ENCODE results near the gene DUSP22.
A peak's percentile ranks its signal among the peaks of the same experiment; 100 is the strongest.

Gene DUSP22

DNA sequence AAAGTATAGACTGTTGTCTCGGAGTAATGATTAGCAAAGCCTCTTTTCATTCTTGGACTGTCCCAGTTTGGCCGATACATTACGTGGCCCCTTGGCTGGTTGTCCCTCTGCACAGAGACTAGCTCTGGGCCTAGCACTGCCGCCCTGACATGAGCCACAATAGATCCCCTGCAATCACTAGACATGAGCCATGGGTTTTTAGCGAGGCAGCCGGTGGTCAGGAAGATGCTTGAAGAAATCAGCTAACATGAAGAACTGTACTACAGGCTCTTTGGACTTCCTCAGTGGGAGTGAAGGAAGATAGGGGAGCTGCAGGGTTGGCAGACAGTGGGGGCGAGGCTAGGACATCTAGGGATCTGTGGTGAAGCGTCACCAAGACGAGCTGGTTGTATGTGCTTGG lies 11.0 kb downstream of the DUSP22 start:
- Histone ChIP-seq H3K4me3 (ENCODE audit: insufficient read depth in 1 of 2, low read depth in 1 of 2, low read length in 2 of 2) (no peak overlapping the region), H3K9me3 (ENCODE audit: control insufficient read depth, low read length) (no peaks in the 10 kb centered on the region), H3K4me1 (ENCODE audit: control insufficient read depth, insufficient read depth, low read depth, low read length) (peaks cover 17% of the 10 kb centered on the region), H3K36me3 (ENCODE audit: control insufficient read depth in 1 of 2, insufficient read depth in 2 of 2, low read depth in 1 of 2, low read length in 2 of 2) (peaks cover 7 to 12% of the 10 kb centered on the region in 2 experiments), H3K27ac (ENCODE audit: low read length, poor library complexity, severe bottlenecking) (no peak overlapping the region), H3K27me3 (ENCODE audit: control insufficient read depth in 1 of 2, insufficient read depth in 1 of 2, low read length in 2 of 2) (no peaks in the 10 kb centered on the region), H2BK120ac (ENCODE audit: low read depth, low read length) (no peak overlapping the region), H4K91ac (ENCODE audit: low read length) (no peak overlapping the region), H3K14ac (ENCODE audit: low read length in 2 of 2) (no peak overlapping the region), H4K8ac (ENCODE audit: low read length) (no peak overlapping the region), H2AK5ac (ENCODE audit: low read length, severe bottlenecking) (no peak overlapping the region), H2AFZ (ENCODE audit: low read depth, low read length) (no peak overlapping the region), H2BK5ac (ENCODE audit: low read depth, low read length, poor library complexity, severe bottlenecking) (no peak overlapping the region), H3K23ac (ENCODE audit: low read length in 2 of 2) (no peak overlapping the region), H3K4ac (ENCODE audit: low read depth in 1 of 2, low read length in 2 of 2) (no peak overlapping the region), H3K79me1 (replicated peaks; ENCODE audit: low read length, poor library complexity, severe bottlenecking) (peaks cover 46% of the 10 kb centered on the region), H3K4me2 (ENCODE audit: low read length, poor library complexity, severe bottlenecking) (no peak overlapping the region), H3K18ac (ENCODE audit: low read depth in 1 of 2, low read length in 2 of 2) (no peak overlapping the region), H2BK15ac (ENCODE audit: low read depth, poor library complexity, severe bottlenecking) (no peak overlapping the region), H3K9ac (ENCODE audit: low read length) (no peak overlapping the region), H2BK12ac (ENCODE audit: low read length in 2 of 2) (no peak overlapping the region)
- 91% methylated on average over 9 of the region's 9 CpGs for WGBS
- no peak for DNase-seq

DNA sequence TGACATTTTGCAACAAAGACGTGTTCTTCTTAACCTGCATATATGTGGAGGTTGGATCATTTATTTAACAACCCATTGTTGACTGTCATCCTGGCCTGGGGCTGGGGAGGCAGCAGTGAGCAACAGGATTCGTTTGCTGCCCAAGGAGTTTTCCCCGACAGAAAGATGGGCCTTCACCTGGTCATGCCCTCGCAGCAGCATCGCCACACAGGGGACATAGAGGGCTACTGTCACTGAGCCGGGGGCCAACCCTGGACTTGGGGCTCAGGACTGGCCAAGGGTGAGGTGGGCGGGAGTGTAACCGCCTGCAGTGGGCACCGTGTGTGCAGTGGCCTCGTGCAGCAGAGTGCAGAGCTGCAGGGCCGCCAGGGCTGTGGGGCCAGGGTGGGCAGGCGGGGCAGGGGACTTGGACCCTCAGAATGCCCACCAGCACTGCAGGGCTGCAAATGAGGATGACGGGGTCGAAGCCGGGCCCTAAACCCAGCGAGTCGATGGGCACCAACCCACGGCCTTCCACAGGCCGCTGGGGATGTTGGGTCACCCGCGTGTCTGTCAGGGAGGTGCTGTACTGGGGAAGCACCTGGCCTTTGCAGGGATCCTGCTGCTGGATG lies 11.8 kb downstream of the DUSP22 start:
- H4K8ac ChIP-seq (ENCODE audit: low read length), result no peak overlapping the region
- no peak overlapping the region for H2BK15ac ChIP-seq (ENCODE audit: low read depth, poor library complexity, severe bottlenecking)
- H3K4me3 ChIP-seq (ENCODE audit: insufficient read depth in 1 of 2, low read depth in 1 of 2, low read length in 2 of 2), result no peak overlapping the region
- no peak overlapping the region for H2BK12ac ChIP-seq (ENCODE audit: low read length in 2 of 2)
- peaks cover 19% of the 10 kb centered on the region for H3K4me1 ChIP-seq (ENCODE audit: control insufficient read depth, insufficient read depth, low read depth, low read length)
- no peaks in the 10 kb centered on the region for H3K9me3 ChIP-seq (ENCODE audit: control insufficient read depth, low read length)
- WGBS, result 91% methylated on average over 21 of the region's 21 CpGs
- H2BK5ac ChIP-seq (ENCODE audit: low read depth, low read length, poor library complexity, severe bottlenecking), result no peak overlapping the region
- H4K91ac ChIP-seq (ENCODE audit: low read length), result no peak overlapping the region
- no peak overlapping the region for H3K4ac ChIP-seq (ENCODE audit: low read depth in 1 of 2, low read length in 2 of 2)
- peaks cover 50% of the 10 kb centered on the region for H3K79me1 ChIP-seq (replicated peaks; ENCODE audit: low read length, poor library complexity, severe bottlenecking)
- no peak overlapping the region for H3K27ac ChIP-seq (ENCODE audit: low read length, poor library complexity, severe bottlenecking)
- H2AK5ac ChIP-seq (ENCODE audit: low read length, severe bottlenecking), result no peak overlapping the region
- no peak overlapping the region for H2AFZ ChIP-seq (ENCODE audit: low read depth, low read length)
- peaks cover 7 to 12% of the 10 kb centered on the region in 2 experiments for H3K36me3 ChIP-seq (ENCODE audit: control insufficient read depth in 1 of 2, insufficient read depth in 2 of 2, low read depth in 1 of 2, low read length in 2 of 2)
- H3K4me2 ChIP-seq (ENCODE audit: low read length, poor library complexity, severe bottlenecking), result no peak overlapping the region
- H2BK120ac ChIP-seq (ENCODE audit: low read depth, low read length), result no peak overlapping the region
- no peak overlapping the region for H3K23ac ChIP-seq (ENCODE audit: low read length in 2 of 2)
- H3K9ac ChIP-seq (ENCODE audit: low read length), result no peak overlapping the region
- no peak overlapping the region for H3K18ac ChIP-seq (ENCODE audit: low read depth in 1 of 2, low read length in 2 of 2)
- DNase-seq, result no peak
- H3K14ac ChIP-seq (ENCODE audit: low read length in 2 of 2), result no peak overlapping the region
- no peaks in the 10 kb centered on the region for H3K27me3 ChIP-seq (ENCODE audit: control insufficient read depth in 1 of 2, insufficient read depth in 1 of 2, low read length in 2 of 2)

DNA sequence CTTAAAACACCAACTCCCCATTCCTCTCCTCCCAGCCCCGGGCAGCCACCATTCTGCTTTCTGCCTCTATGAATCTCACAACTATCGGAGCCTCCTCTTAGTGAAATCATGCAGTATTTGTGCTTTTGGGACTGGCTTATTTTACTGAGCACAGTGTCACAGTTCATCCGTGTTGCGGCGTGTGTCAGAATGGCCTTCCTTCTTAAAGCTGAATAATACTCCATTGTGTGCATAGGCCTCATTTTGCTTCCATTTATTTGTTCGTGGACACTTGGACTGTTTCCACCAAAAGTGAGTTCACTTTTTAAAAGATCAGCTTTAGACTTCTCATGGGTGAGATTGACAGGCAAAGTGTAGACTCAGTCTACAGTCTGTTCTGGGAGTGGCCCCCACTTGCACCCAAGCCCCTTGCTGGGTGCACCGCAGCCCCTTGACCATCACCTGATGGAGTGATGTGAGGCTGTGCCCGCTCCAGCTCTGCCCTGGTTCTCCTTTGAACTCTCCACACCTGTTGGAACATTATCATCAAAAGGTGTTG lies 12.6 kb downstream of the DUSP22 start:
- H3K18ac ChIP-seq (ENCODE audit: low read depth in 1 of 2, low read length in 2 of 2), result no peak overlapping the region
- peaks cover 47% of the 10 kb centered on the region for H3K79me1 ChIP-seq (replicated peaks; ENCODE audit: low read length, poor library complexity, severe bottlenecking)
- no peak overlapping the region for H2BK120ac ChIP-seq (ENCODE audit: low read depth, low read length)
- no peak overlapping the region for H3K23ac ChIP-seq (ENCODE audit: low read length in 2 of 2)
- no peak overlapping the region for H2AFZ ChIP-seq (ENCODE audit: low read depth, low read length)
- H2BK12ac ChIP-seq (ENCODE audit: low read length in 2 of 2), result no peak overlapping the region
- 79% methylated on average over 8 of the region's 8 CpGs for WGBS
- peaks cover 19% of the 10 kb centered on the region for H3K4me1 ChIP-seq (ENCODE audit: control insufficient read depth, insufficient read depth, low read depth, low read length)
- no peaks in the 10 kb centered on the region for H3K9me3 ChIP-seq (ENCODE audit: control insufficient read depth, low read length)
- no peak overlapping the region for H3K27ac ChIP-seq (ENCODE audit: low read length, poor library complexity, severe bottlenecking)
- no peak overlapping the region for H3K4ac ChIP-seq (ENCODE audit: low read depth in 1 of 2, low read length in 2 of 2)
- peaks cover 7 to 12% of the 10 kb centered on the region in 2 experiments for H3K36me3 ChIP-seq (ENCODE audit: control insufficient read depth in 1 of 2, insufficient read depth in 2 of 2, low read depth in 1 of 2, low read length in 2 of 2)
- DNase-seq, result no peak
- no peak overlapping the region for H3K14ac ChIP-seq (ENCODE audit: low read length in 2 of 2)
- H3K9ac ChIP-seq (ENCODE audit: low read length), result no peak overlapping the region
- H3K27me3 ChIP-seq (ENCODE audit: control insufficient read depth in 1 of 2, insufficient read depth in 1 of 2, low read length in 2 of 2), result no peaks in the 10 kb centered on the region
- H4K8ac ChIP-seq (ENCODE audit: low read length), result no peak overlapping the region
- no peak overlapping the region for H2AK5ac ChIP-seq (ENCODE audit: low read length, severe bottlenecking)
- no peak overlapping the region for H3K4me2 ChIP-seq (ENCODE audit: low read length, poor library complexity, severe bottlenecking)
- H2BK15ac ChIP-seq (ENCODE audit: low read depth, poor library complexity, severe bottlenecking), result no peak overlapping the region
- H4K91ac ChIP-seq (ENCODE audit: low read length), result no peak overlapping the region
- no peak overlapping the region for H3K4me3 ChIP-seq (ENCODE audit: insufficient read depth in 1 of 2, low read depth in 1 of 2, low read length in 2 of 2)
- no peak overlapping the region for H2BK5ac ChIP-seq (ENCODE audit: low read depth, low read length, poor library complexity, severe bottlenecking)

DNA sequence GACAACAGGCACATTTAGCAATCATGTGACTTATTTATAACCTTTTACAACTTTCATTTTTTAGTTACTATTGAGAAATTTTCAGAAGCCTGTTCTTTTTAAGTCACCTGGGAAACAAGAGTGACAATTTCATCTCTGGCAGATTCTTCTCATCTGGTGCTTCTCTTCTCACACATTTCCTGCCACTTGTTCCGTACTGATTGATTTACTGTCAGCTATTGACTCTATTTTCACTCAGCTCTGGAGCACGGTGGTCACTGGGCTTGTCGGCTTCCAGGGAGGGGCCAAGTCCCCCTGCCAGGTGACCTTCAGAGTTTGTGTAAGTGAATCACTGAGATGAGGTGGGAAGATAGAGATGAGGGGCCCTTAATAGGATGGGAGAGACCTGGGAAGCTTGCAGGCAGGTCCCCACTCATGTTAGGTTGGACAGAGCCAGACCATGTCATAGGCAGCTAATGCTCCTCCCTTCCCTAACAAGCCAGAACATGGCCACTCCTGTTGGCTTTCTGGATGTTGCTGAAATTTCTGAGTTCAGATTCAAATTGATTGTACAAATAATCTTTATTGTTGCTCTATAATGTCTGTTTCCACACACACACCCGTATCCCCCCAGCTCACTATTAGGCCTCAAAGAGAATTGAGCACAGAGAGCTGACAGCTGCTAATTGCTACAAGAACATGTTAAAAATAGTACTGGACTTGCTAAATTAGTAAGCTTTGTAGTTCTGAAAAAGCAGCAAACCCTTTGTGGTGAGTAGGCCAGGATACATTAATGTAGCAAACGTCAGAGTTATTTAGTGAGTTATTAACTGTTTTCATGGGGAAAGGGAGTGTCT lies 13.3 kb downstream of the DUSP22 start:
- H4K91ac ChIP-seq (ENCODE audit: low read length), result no peak overlapping the region

More for the DNA sequence above, 13.3 kb downstream of the DUSP22 start:
- peaks cover 19% of the 10 kb centered on the region for H3K4me1 ChIP-seq (ENCODE audit: control insufficient read depth, insufficient read depth, low read depth, low read length)
- H3K27me3 ChIP-seq (ENCODE audit: control insufficient read depth in 1 of 2, insufficient read depth in 1 of 2, low read length in 2 of 2), result no peaks in the 10 kb centered on the region
- H3K27ac ChIP-seq (ENCODE audit: low read length, poor library complexity, severe bottlenecking), result peak overlapping the region; percentile 65
- no peak overlapping the region for H3K4me2 ChIP-seq (ENCODE audit: low read length, poor library complexity, severe bottlenecking)
- no peak for DNase-seq
- no peak overlapping the region for H3K14ac ChIP-seq (ENCODE audit: low read length in 2 of 2)
- no peak overlapping the region for H3K18ac ChIP-seq (ENCODE audit: low read depth in 1 of 2, low read length in 2 of 2)
- H3K4ac ChIP-seq (ENCODE audit: low read depth in 1 of 2, low read length in 2 of 2), result no peak overlapping the region
- H2BK5ac ChIP-seq (ENCODE audit: low read depth, low read length, poor library complexity, severe bottlenecking), result no peak overlapping the region
- no peak overlapping the region for H3K23ac ChIP-seq (ENCODE audit: low read length in 2 of 2)
- no peak overlapping the region for H2BK15ac ChIP-seq (ENCODE audit: low read depth, poor library complexity, severe bottlenecking)
- H2BK120ac ChIP-seq (ENCODE audit: low read depth, low read length), result no peak overlapping the region
- H3K9me3 ChIP-seq (ENCODE audit: control insufficient read depth, low read length), result no peaks in the 10 kb centered on the region
- H4K8ac ChIP-seq (ENCODE audit: low read length), result no peak overlapping the region
- peaks cover 43% of the 10 kb centered on the region for H3K79me1 ChIP-seq (replicated peaks; ENCODE audit: low read length, poor library complexity, severe bottlenecking)
- H3K36me3 ChIP-seq (ENCODE audit: control insufficient read depth in 1 of 2, insufficient read depth in 2 of 2, low read depth in 1 of 2, low read length in 2 of 2), result peaks cover 7 to 12% of the 10 kb centered on the region in 2 experiments
- 75% methylated on average over 5 of the region's 5 CpGs for WGBS
- H2AFZ ChIP-seq (ENCODE audit: low read depth, low read length), result no peak overlapping the region
- H2AK5ac ChIP-seq (ENCODE audit: low read length, severe bottlenecking), result peak overlapping the region; percentile 11
- no peak overlapping the region for H2BK12ac ChIP-seq (ENCODE audit: low read length in 2 of 2)
- no peak overlapping the region for H3K4me3 ChIP-seq (ENCODE audit: insufficient read depth in 1 of 2, low read depth in 1 of 2, low read length in 2 of 2)
- H3K9ac ChIP-seq (ENCODE audit: low read length), result no peak overlapping the region
